NCI-H2171 treated with DMSO at 0.1 percent for 48 hours (cell line): ENCODE data around the gene RNF169.
A peak's percentile ranks its signal among the peaks of the same experiment; 100 is the strongest.

ENCODE experiments used
- DNase-seq: peaks from one replicate; lab custom pipeline; 2025; lab: John Stamatoyannopoulos, UW

The RNF169 gene

DNA sequence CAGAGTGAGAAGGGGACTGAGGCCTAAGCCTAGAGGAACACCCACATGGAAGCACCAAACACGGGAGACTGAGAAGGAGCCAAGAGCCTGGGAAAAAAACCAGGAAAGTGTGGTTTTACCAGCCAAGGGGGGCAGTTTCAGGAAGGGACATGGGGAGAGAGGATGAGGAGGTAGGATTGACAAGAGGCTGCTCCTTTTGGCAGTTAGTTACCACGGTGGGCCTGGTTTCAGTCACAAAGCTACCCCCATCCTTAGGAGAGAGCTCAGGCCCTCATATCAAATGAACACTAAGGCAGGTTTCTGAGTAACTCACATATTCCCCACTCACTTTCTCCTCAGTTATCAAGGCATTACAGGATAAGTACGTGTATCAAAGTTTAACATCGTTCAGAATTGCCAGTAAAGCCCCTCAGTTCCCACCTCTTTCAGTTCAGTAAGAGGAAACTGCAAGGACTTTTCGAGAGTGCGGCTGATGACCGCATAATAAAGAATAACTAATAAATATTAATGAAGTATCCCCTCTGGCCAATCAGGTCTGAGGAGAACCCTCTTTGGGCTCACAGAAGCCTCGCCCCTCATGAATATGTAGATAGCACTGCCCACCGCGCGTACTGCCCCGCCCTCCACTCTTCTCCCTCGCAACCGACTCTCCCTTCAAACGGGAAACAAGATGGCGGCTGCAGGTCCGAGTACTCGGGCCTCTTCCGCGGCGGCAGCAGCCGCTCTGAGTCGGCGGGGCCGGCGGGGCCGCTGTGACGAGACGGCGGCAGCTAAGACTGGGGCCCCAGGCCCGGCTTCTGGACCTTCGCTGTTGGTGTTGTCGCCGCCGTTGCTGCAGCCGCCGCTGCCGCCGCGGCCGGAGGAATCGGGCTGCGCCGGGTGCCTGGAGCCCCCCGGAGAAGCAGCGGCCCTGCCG, at the start of gene RNF169:
Gene RNF169 (plus strand): TSS at position 639 of the 916 bp plus-strand sequence. CDS start 32 bp downstream, at position 671.
- DNase-seq, result peak; percentile 85

- DNase-seq, result no peak
Measured at GRCh38 chr11:74699615-74700396, 48.8 kb upstream of the RNF169 start.

DNA sequence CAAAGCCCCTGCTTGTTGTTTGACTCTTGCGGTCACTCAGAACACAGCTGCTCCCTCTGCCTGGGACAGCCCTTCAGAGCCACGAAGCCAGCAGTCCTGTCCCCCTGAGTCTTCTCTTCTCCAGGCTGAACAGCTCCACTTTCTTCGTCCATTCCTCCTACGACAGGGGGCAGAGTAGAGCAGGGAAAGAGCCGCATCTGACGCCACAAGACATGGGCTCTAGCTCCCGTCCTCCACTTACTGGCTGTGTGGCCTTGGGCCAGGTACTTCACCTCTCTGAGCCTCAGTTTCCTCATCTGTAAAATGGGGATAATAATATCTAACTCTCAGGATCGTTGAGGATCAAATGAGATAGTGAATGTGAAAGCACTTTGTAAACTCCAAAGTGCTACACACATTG, 47.3 kb upstream of the RNF169 start:
- no peak for DNase-seq

DNA sequence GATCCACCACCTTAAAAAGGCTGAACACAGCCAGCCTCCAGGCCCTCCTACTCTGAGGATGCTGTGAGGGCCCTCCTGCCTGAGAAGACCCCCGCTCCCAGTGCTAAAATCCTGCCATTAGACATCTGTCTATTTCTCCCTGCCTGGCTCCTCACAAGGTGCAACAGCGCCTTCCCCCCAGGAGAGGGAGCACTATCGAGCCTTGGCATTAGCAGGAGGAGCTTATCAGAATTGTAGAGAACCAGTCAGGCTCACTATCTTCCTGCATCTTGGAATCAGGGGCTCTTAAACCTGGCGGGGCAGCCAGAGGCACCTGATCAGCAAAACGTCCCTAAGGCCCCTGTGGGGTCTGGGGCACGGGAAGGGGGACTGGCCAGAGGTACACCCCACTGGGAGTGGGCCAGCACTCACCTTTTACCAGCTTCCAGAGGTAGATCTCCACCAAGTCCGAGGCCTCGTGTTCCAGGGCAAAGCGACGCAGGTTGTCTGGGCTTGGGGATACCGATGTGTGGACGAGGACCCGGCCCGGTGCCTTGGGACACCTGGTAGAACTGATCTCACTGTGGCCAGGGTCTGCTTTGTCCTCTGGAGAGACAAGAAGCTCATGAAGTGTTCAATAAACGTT, 46.2 kb upstream of the RNF169 start:
- DNase-seq, result peak; percentile 41

DNA sequence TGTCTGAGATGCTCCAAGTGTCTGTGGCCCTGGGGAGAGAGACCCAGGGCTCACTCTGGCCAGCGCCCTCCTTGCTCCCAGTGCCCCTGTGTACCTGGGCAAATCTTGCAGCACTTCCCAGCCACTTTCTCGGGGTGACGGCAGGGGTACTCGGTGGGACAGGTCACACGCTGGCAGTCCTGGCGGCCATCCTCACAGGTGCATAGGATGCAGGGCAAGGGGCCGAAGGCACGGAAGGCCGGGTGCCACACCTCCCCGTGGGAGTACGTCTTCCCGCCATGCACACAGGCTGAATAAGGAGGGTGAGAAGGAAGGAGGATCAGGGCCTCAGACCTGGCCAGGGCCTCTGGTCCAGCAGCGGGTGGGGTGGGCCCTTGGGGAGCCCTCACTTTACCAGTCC, 45.4 kb upstream of the RNF169 start:
- DNase-seq, result no peak

GRCh38 chr11:74707182-74707581, 41.5 kb upstream of the RNF169 start:
- DNase-seq, result no peak

DNA sequence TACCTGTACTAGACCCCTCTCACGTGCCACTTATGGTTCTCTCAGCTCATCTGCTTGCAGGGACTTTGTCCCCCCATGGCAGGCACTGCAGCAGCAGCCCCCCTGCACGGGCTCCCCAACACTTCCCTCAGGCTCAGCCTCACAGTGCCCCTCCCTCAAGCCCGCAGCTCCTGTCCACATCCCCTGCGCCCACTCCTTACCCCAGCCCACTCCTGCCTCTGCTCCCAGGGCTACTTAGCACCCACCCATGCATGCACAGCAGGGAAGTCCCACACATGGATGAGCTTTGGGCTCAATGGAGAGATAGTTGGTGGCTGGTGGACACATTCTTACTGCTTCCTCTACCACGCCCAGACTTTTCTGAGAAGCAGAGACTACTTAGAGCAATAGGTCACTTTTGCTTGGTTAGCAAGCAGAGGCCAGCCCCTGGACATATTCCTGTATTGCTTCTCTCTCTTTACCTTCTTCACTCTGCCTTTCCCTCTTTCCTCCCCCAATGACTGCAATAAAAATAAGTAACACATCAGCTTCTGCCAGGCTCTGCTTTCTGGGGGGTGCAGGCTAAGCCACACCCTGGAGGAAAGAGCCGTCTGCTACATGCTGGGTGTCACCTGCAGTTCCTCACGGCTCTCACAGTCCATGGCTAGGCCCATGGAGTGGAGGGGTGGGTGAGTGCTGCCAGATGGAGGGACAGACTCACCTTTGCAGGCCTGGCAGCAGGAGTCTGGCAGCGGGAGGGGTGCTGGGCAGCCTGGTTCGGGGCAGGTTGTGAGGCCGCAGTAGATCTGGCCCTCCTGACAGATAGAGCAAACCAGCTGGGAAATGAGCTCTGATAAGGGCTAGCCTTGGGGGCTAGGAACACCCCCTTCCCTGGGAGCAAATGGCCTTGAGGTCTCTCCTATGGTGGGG, 40.8 kb upstream of the RNF169 start:
- DNase-seq, result no peak

GRCh38 chr11:74709175-74709574, 39.5 kb upstream of the RNF169 start:
- DNase-seq, result no peak

- DNase-seq, result no peak
Measured at GRCh38 chr11:74710281-74710938, 38.2 kb upstream of the RNF169 start.

- DNase-seq, result no peak
Measured at GRCh38 chr11:74713686-74714085, 35.0 kb upstream of the RNF169 start.

GRCh38 chr11:74714904-74715303, 33.7 kb upstream of the RNF169 start:
- DNase-seq, result no peak

- DNase-seq, result no peak
Measured at GRCh38 chr11:74717221-74717969, 31.3 kb upstream of the RNF169 start.

DNA sequence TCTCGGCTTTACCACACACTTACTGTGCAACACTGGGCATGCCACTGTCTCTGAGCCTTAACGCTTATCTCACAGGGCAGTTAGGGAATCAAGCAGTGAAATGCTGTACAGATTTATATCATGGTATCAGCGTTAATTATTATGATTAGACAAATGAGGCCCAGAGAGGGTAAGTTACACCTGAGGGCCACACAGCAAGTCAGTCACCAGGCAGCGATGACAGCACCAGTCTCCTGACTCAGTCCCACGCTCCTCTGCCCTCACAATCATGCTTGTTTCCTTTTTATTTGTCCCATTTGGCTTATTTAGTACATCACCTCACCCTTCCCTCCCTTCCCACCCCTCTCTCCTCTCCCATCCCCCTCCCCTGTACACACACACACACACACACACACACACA, 29.6 kb upstream of the RNF169 start:
- DNase-seq, result no peak

GRCh38 chr11:74720596-74721478, 27.8 kb upstream of the RNF169 start:
- DNase-seq, result no peak

DNA sequence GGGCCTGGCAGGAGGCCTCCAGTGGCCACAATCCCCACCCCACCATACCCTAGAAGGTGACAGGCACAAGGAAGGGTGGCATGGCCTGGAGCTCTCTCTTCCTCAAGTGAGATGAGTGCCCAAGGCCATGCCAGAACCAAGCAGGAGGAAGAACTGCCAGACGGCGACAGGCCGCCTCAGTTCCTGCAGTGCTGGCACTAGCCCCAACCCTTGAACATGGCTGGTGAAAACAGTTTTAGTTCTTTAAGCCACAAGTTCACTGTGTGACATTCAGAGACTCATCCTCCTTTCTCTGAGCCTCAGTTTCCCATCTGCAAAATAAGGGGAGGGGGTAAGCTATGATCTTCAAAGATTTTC, 27.2 kb upstream of the RNF169 start:
- DNase-seq, result no peak

GRCh38 chr11:74723511-74723910, 25.1 kb upstream of the RNF169 start:
- DNase-seq, result no peak

- DNase-seq, result no peak
Measured at GRCh38 chr11:74725701-74726100, 22.9 kb upstream of the RNF169 start.

- peak; percentile 42 for DNase-seq
Measured at GRCh38 chr11:74726547-74727182, 22.0 kb upstream of the RNF169 start.

DNA sequence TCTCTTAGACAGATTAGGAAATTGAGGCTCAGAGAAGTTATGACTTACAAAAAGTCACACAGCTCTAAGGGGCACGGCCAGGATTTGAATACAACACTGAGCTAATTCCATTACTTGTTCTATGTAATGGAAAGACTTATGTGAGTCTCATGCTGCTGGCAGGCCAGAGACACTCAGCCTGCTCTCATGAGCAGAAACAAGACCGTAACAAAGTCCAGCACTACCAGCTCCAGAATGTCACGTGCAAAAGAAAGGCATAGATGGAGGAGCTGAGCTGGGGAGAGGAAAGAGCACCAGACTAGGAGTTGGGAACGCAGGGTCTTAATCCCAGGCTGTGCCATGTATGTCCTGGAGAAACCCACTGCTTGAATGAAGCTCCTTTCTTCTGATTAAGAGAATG, 19.3 kb upstream of the RNF169 start:
- DNase-seq, result no peak
